Measurements from ENCODE around the gene NLRP10.

DNA sequence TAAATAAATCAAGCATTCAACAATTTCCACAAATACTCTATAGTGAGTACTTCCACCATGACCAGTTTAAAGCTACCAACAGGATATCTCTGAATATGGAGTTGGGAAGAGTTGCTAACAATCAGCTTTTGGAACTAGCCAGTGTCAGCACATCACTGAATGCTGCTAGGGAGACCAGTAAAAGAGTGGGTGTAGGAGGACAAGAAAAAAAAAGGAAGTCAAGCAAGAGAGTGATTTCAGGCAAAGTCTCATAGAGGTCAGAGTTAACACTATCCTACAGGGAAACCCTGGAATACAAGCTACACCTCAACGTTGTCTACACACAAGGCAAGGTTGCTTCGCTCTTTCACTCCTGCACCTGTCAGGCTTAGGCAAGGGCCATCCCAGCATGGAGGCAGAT lies 46.1 kb upstream of the NLRP10 start:
- TF ChIP-seq EP300 (IDR thresholded peaks at IDR 0.05; ENCODE audit: borderline replicate concordance) (no peak), TAF1 (IDR thresholded peaks at IDR 0.05; ENCODE audit: low read depth) (no peak), TCF12 (IDR thresholded peaks at IDR 0.05; ENCODE audit: low read depth) (no peak), TEAD4 (IDR thresholded peaks at IDR 0.05) (no peak), EGR1 (IDR thresholded peaks at IDR 0.05) (no peak), CREB1 (IDR thresholded peaks at IDR 0.05; ENCODE audit: low read depth) (no peak), FOXM1 (IDR thresholded peaks at IDR 0.05; ENCODE audit: borderline replicate concordance, low read depth) (no peak), ZBTB7A (IDR thresholded peaks at IDR 0.05; ENCODE audit: low read depth) (no peak), CEBPB (IDR thresholded peaks at IDR 0.05) (no peak), RAD21 (IDR thresholded peaks at IDR 0.05; ENCODE audit: low read depth) (no peak)
- TF ChIP-seq, protein P1, sequence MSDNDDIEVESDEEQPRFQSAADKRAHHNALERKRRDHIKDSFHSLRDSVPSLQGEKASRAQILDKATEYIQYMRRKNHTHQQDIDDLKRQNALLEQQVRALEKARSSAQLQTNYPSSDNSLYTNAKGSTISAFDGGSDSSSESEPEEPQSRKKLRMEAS (IDR thresholded peaks at IDR 0.05): no peak
- TF ChIP-seq, protein P2, sequence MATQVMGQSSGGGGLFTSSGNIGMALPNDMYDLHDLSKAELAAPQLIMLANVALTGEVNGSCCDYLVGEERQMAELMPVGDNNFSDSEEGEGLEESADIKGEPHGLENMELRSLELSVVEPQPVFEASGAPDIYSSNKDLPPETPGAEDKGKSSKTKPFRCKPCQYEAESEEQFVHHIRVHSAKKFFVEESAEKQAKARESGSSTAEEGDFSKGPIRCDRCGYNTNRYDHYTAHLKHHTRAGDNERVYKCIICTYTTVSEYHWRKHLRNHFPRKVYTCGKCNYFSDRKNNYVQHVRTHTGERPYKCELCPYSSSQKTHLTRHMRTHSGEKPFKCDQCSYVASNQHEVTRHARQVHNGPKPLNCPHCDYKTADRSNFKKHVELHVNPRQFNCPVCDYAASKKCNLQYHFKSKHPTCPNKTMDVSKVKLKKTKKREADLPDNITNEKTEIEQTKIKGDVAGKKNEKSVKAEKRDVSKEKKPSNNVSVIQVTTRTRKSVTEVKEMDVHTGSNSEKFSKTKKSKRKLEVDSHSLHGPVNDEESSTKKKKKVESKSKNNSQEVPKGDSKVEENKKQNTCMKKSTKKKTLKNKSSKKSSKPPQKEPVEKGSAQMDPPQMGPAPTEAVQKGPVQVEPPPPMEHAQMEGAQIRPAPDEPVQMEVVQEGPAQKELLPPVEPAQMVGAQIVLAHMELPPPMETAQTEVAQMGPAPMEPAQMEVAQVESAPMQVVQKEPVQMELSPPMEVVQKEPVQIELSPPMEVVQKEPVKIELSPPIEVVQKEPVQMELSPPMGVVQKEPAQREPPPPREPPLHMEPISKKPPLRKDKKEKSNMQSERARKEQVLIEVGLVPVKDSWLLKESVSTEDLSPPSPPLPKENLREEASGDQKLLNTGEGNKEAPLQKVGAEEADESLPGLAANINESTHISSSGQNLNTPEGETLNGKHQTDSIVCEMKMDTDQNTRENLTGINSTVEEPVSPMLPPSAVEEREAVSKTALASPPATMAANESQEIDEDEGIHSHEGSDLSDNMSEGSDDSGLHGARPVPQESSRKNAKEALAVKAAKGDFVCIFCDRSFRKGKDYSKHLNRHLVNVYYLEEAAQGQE (IDR thresholded peaks at IDR 0.05; ENCODE audit: low read depth): no peak
- TF ChIP-seq, protein P3, sequence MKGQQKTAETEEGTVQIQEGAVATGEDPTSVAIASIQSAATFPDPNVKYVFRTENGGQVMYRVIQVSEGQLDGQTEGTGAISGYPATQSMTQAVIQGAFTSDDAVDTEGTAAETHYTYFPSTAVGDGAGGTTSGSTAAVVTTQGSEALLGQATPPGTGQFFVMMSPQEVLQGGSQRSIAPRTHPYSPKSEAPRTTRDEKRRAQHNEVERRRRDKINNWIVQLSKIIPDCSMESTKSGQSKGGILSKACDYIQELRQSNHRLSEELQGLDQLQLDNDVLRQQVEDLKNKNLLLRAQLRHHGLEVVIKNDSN (IDR thresholded peaks at IDR 0.05): no peak

Measured in Ishikawa (cell line).